Hematopoietic multipotent progenitor cell treated with erythropoietin and hydrocortisone succinate and interleukin-3 and kit ligand, for 15 days (in vitro differentiated cells): ENCODE measurements around the gene GADD45G.

ENCODE experiments used
- DNase-seq: peaks from one replicate; pipeline ENCODE4 v3.0.0-alpha.2; 2015; ENCODE audit warnings: low spot score

Gene GADD45G

DNA sequence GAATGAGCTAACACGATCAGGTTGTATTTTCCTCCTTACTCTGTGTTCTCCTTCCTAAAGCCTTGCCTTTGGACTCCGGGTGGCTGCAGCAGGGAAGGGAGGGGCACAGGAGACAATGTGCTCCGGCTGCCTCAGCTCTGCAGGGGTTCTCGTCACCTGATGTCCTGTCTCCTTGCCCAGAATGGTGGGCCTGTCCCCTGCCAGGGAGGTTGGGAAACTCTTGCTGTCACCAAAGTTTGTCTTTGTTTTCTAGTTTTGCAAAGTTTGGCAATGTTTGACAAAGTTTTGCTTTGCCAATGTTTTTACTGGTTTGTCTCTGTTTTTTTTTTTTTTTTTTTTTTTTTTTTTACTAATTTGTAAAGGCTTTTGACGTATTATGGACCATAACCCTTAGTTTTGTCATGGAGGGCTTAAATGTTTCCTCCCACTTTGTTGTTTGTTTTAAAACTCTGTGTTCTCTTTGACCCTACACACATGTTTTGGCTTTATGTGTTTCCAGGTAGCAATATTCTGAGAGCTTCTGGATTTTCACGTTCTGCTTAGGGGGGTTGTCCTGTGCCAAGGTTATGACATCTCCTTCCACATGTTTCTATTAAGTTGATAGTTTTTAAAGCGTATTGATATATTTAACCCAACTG is 49.3 kb downstream of the GADD45G start:
- DNase-seq: no peak

- DNase-seq: no peak
These were observed 50.5 kb downstream of the GADD45G start for GRCh38 chr9:89655056-89655989.
